Stimulated activated CD4-positive, alpha-beta T cell treated with anti-CD3 and anti-CD28 coated beads, Interleukin-15, amount 100 ng/mL, for 24 hours (primary cell): Measurements from ENCODE around the gene CPVL.

Experiments used
- DNase-seq: peaks from one replicate; pipeline ENCODE4 v3.0.0-alpha.2; 2020

The CPVL gene

DNA sequence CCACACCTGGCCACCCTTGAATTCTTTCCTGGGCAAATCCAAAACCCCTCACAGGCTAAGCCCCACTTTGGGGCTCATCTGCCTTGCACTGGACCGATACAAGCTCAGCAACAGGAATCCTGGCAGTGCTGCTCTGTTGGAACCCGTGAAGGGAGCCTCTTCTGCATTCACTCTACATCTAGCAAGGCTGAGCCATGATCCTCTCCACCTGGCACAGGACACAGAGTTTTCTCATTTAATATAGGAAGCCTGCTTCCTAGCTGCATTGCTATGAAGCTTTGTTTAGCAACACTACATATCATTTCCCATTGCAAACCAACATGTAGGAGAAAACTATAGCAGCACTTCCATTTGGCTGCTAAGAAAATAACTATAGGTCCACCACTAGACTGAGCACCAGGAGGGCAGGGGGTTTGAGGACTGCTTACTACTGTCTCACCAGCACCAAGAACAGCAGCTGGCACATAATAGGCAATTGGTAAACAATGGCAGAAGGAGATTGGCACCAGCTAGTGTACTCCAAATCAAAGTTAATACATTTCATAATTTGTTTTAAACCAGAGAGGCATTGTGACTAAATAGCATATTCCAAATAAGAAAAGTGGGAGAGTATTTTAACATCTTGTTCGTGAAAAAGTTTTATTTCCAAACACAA, 56.1 kb downstream of the CPVL start:
- DNase-seq: no peak

DNA sequence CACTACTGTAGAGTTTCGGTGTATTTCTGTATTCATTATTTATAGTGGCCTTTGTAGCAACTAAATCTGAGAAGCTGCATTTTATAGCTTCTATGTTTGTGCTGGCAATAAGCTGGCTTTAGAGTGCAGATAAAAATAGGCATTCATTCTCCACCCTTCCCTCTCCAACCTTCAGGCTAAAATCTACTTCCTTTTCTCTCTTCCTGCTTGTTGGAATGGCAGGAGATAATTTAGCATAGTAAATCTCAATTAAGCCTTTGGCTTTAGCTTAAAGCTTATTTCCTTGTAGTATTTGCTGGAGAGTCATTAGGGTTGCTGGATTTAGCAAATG, 58.5 kb downstream of the CPVL start:
- no peak for DNase-seq

GRCh38 chr7:29086545-29086944, 59.8 kb downstream of the CPVL start:
- DNase-seq: no peak

- DNase-seq: no peak
Observed at GRCh38 chr7:29084832-29085231, 61.5 kb downstream of the CPVL start.

DNA sequence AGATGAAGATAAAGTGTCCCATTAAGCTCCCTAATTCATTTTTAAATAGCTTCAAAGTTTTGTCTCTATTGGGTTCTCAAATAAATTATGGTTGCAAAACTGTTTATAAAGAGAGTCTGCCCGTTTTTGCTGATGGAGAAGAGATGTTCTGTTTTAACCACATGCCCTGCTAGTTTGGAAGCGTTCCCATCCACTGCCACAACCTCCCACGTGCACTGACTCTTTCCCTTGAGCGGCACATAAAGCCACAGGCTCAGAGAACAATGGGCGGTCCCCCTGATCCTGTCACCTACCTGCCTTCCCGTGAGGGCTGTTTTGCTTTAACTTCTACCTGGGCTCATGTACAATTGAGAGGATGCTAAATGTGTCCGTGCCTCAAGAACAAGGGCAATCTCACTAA, 65.5 kb downstream of the CPVL start:
- no peak for DNase-seq

GRCh38 chr7:29078311-29079260, 67.8 kb downstream of the CPVL start:
- DNase-seq: no peak

- no peak for DNase-seq
Observed at GRCh38 chr7:29077854-29078253, 68.5 kb downstream of the CPVL start.

DNA sequence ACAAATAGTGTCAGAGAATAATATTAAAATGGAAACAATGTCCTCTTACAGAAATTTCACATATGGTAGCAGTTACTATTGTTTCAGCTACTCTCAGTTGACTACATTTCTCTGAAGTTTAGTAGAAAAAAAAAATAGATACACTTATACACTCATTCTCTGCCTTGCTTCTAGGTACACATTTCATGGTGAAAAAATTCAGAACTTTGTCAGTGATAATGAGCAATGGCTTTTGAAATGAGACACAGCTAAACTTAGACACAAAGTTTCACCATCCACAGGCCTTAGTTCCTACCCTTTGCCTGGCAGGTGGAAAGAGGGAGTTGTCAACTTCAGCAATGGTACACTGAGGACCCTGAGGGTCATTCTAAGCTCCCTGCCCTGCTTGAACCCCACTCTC, 69.2 kb downstream of the CPVL start:
- no peak for DNase-seq

GRCh38 chr7:29076631-29077030, 69.7 kb downstream of the CPVL start:
- no peak for DNase-seq

DNA sequence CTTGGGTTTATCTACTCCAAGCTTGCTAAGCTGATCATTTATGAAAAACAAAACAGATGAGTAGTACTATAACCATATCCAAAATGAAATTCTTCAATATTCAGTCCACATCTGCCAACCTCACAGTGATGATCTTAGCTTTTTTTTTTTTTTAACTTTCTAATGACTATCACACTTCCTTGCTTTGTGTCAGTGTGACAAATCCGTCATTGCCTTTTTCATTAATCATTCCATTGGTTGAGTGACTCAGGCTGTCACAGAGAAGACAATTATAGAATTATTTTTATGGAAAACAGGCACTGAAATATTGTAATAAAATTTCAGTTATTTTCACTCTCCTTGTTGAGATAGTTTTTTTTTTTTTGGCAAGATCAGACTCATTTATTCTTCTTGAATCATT, 70.7 kb downstream of the CPVL start:
- no peak for DNase-seq

GRCh38 chr7:29071203-29071874, 75.0 kb downstream of the CPVL start:
- no peak for DNase-seq

DNA sequence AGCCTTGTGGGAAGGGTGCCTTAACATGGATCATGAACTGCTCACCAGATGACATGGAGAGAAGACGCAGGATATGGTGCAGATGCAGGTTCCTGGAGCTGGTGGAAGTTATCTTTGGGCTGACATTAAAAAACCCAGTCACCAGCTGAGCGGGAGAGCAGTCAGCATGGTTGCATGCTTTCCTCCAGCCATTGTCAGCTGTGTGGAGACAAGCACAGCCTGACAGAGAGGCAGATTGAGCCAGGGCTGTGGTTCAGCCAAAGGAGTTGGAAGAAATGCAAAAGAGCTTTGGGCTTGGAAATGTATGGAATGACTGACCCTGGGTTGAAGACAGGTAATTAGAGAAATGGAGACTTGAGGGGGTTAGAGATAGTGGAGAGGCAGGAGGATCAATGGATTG, 79.7 kb downstream of the CPVL start:
- DNase-seq: no peak

- DNase-seq: no peak
Observed at GRCh38 chr7:29065181-29065857, 81.0 kb downstream of the CPVL start.

- DNase-seq: no peak
Observed at GRCh38 chr7:29063872-29064271, 82.5 kb downstream of the CPVL start.

DNA sequence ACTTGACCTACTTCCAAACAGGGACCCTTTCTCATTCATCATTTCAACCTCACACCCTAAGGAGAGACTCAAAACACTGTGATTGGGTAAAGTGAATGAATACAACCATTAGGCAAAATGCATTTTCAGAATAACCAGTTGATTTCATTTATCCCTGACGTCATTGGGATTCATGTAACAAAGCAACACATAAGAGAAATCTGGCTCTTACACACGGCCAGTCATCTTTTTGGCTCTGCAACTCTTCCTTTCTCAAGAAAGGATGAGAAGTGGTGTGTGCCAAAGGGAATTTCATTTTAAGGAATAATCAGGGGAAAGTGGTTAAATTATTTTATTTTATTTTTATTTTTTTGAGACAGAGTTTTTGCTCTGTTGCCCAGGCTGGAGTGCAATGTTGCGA, 83.1 kb downstream of the CPVL start:
- DNase-seq: no peak

GRCh38 chr7:29053105-29053872, 93.0 kb downstream of the CPVL start:
- no peak for DNase-seq

GRCh38 chr7:29046978-29047377, 99.4 kb downstream of the CPVL start:
- DNase-seq: no peak

GRCh38 chr7:29045258-29046086, 100.9 kb downstream of the CPVL start:
- no peak for DNase-seq

DNA sequence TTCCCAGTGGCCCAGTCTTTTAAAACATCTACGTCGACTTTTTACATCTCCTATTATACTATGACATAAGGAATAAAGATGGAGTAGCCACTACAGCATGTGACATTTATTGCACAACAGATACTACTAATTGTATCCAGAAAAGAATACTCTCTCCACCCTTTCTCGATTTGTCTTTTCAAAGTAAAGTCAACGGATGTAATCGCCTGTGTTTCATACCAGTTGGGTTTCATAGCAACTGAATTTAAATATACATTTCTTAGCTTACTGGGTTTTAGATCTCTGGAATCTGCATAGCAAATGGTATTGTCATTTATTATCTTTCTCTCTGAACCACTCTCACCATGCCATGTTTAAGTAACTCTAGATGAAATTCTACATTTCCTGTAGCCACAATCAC, 101.8 kb downstream of the CPVL start:
- DNase-seq: no peak

DNA sequence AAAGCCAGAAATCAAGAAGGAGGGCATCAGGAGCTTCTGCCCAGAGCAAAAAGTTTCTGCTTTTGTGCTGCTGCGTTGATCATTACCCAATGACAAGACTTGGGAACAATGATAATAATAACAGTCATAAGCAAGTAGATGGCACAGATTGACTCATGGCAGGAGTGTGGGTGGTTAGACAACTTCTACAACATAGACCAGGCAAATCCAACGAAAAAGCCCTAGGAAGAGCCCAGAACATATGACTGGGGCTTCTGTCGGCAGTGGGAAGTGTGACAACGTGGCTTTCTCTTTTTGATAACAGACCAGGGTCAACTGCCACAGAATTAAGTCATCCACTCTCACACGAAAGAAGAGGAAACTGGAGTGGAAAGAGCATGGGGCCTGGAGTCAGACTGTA, 102.8 kb downstream of the CPVL start:
- DNase-seq: no peak

DNA sequence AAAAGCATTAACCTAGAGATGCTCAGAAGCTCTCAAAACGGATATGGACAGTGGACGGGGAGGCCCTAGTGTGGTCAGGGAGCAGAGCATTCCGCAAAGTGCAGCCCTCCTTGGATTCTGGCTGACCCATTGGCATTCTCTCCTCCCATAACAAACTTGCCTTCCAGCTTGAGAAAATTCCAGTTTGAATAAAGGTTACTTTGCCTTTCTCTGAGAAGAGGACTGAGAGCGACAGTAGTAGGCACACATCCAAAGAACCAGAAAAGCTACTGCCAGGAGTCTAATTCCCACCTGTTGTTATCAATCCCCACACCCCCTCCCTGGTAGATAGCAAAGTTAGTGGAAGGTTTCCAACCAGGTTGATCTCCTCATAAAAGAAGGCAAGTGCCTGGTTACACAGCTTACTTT, 103.5 kb downstream of the CPVL start:
- no peak for DNase-seq

DNA sequence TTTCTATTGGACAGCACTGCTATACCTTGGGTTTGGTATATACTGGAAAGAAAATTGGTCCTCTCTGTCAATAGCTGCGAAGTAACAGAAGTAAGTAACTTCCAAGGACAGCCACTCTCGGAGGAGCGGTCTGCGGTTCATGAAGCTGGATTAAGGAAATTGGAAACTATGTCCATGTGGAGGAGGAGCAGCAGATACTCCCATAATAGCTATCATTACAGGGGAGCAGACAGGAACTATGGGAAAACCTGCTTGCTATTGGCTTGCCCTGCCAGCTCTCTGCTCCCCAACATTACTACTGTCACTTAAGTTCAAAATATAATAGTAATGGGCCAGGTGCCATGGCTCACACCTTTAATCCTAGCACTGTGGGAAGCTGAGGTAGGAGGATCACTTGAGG, 104.3 kb downstream of the CPVL start:
- no peak for DNase-seq
